CD4-positive, CD25-positive, alpha-beta regulatory T cell (primary cell): ENCODE data around the gene BCL2L15. TPM values are rescaled to one million over a fixed set of nuclear protein-coding genes. Genes with fewer than 3 reads are reported as not detected.

Source experiments
- ATAC-seq, 2 donors: fragments of 150-1000 bp; cut with Tn5 transposase; one replicate each; pipeline ENCODE4 v1.10.0; 2021; ENCODE audit warnings: low read depth in 2 of 2, moderate number of reproducible peaks in 2 of 2, moderate library complexity in 1 of 2
- DNase-seq, 3 donors: peaks; one replicate each; pipeline versions ENCODE4 v3.0.0 to v3.0.0-alpha.2; 2012 to 2022; ENCODE audit warnings: mixed read lengths in 1 of 3
- H3K27ac ChIP-seq: one replicate; pipeline ENCODE4 v1.7.0; 2013; ENCODE audit warnings: mild to moderate bottlenecking, low read length; ENCODE audit not compliant: insufficient read depth, poor library complexity, severe bottlenecking
- H3K27me3 ChIP-seq: one replicate; pipeline ENCODE4 v1.7.0; 2013; ENCODE audit warnings: low read length; ENCODE audit not compliant: control insufficient read depth, insufficient read depth
- H3K36me3 ChIP-seq: one replicate; pipeline ENCODE4 v1.7.0; 2013; ENCODE audit warnings: mild to moderate bottlenecking, low read length, moderate library complexity; ENCODE audit not compliant: control insufficient read depth, insufficient read depth
- H3K4me1 ChIP-seq: 2 replicates; pipeline ENCODE4 v1.7.0; 2013; ENCODE audit warnings: mild to moderate bottlenecking, low read length; ENCODE audit not compliant: insufficient read depth, control insufficient read depth, poor library complexity, severe bottlenecking
- H3K4me3 ChIP-seq: one replicate; pipeline ENCODE4 v1.7.0; 2013; ENCODE audit warnings: low read depth, mild to moderate bottlenecking, low read length, moderate library complexity
- H3K9me3 ChIP-seq, 2 experiments: 1 replicate in 1 of 2; 2 replicates in 1 of 2; pipeline ENCODE4 v1.7.0; 2013; ENCODE audit warnings: low read length in 2 of 2, mild to moderate bottlenecking in 1 of 2, moderate library complexity in 1 of 2; ENCODE audit not compliant: control insufficient read depth in 2 of 2
- H3K27ac Mint-ChIP-seq, 3 donors: one replicate each; pipeline ENCODE4 v1.8.0; 2020 to 2022; ENCODE audit warnings: mild to moderate bottlenecking in 3 of 3, mixed read lengths in 3 of 3, moderate library complexity in 2 of 3
- H3K27me3 Mint-ChIP-seq: one replicate; pipeline ENCODE4 v1.8.0; 2022; ENCODE audit warnings: mild to moderate bottlenecking, mixed read lengths
- H3K36me3 Mint-ChIP-seq: one replicate; pipeline ENCODE4 v1.8.0; 2020; ENCODE audit warnings: mixed read lengths
- H3K4me1 Mint-ChIP-seq, 4 donors: one replicate each; pipeline ENCODE4 v1.8.0; 2020 to 2022; ENCODE audit warnings: mixed read lengths in 4 of 4, mild to moderate bottlenecking in 1 of 4
- H3K4me3 Mint-ChIP-seq, 4 donors: one replicate each; pipeline ENCODE4 v1.8.0; 2020 to 2022; ENCODE audit warnings: mild to moderate bottlenecking in 4 of 4, mixed read lengths in 4 of 4, moderate library complexity in 3 of 4
- H3K9me3 Mint-ChIP-seq, 7 donors: one replicate each; pipeline ENCODE4 v1.8.0; 2020 to 2022; ENCODE audit warnings: mixed read lengths in 7 of 7, mild to moderate bottlenecking in 3 of 7, moderate library complexity in 2 of 7
- polyA plus RNA-seq, 4 donors: library from polyadenylated mRNA; unstranded; fragments of 300-500 nt; fragmentation: Illumina TruSeq; gene quantifications; one replicate each; pipeline ENCODE4 v1.2.3, GENCODE V29; 2021
- total RNA-seq: library from RNA; stranded (reverse); gene quantifications from one replicate; pipeline ENCODE4 v1.2.3, GENCODE V29; 2022

Gene BCL2L15
- 2.2 TPM for total RNA-seq
- polyA plus RNA-seq: 1 to 10 TPM in 1 of 4 donors, under 1 TPM in 3; 0.30 to 2.1 (median 0.63) TPM

- Histone ChIP-seq H3K4me3 (peak within 1 kb of the TSS; percentile 15), H3K27ac (no peak within 1 kb of the TSS), H3K9me3 (no peaks in the 10 kb centered on the region), H3K36me3 (no peaks in the 10 kb centered on the region), H3K27me3 (no peaks in the 10 kb centered on the region), H3K4me1 (peaks cover 10% of the 10 kb centered on the region)
- Mint-ChIP-seq H3K27ac (peak within 1 kb of the TSS; percentile 13 to 82 (median 62)), H3K4me1 (peaks cover 23 to 33% (median 24%) of the 10 kb centered on the region in 4 donors), H3K36me3 (peaks cover 22% of the 10 kb centered on the region), H3K27me3 (no peaks in the 10 kb centered on the region), H3K9me3 (no peaks in the 10 kb centered on the region), H3K4me3 (peak within 1 kb of the TSS in 2 of 4 donors; percentile 68 to 79)
- DNase-seq (peak in 1 of 3 donors; percentile 32), ATAC-seq (no peak)
These were observed at the start of gene BCL2L15 for GRCh38 chr1:113887402-113888175. Gene BCL2L15, minus strand, starts transcription at chr1:113887581. Its CDS starts 206 bp downstream, at chr1:113887375.

- Mint-ChIP-seq H3K27ac (peak overlapping the region; percentile 47 to 89 (median 65)), H3K4me1 (peaks cover 52 to 91% (median 71%) of the 10 kb centered on the region in 4 donors), H3K9me3 (peaks cover 0 to 2% (median 0%) of the 10 kb centered on the region in 7 donors), H3K4me3 (peak overlapping the region; percentile 56 to 83 (median 66)), H3K36me3 (peaks cover 30% of the 10 kb centered on the region), H3K27me3 (no peaks in the 10 kb centered on the region)
- peaks cover 80% of the 10 kb centered on the region for H3K4me1 ChIP-seq
- H3K36me3 ChIP-seq: peaks cover 13% of the 10 kb centered on the region
- no peak overlapping the region for H3K27ac ChIP-seq
- ATAC-seq (peak in 1 of 2 donors; percentile 33), DNase-seq (no peak)
- no peaks in the 10 kb centered on the region for H3K27me3 ChIP-seq
- peak overlapping the region; percentile 23 for H3K4me3 ChIP-seq
- no peaks in the 10 kb centered on the region for H3K9me3 ChIP-seq
These were observed 49.8 kb upstream of the BCL2L15 start for GRCh38 chr1:113937146-113937545.

- peaks cover 25% of the 10 kb centered on the region for H3K36me3 Mint-ChIP-seq
- H3K4me1 ChIP-seq: peaks cover 87% of the 10 kb centered on the region
- no peaks in the 10 kb centered on the region for H3K27me3 ChIP-seq
- peak overlapping the region; percentile 12 for H3K4me3 ChIP-seq
- H3K9me3 ChIP-seq: no peaks in the 10 kb centered on the region
- DNase-seq (no peak), ATAC-seq (no peak)
- peaks cover 0 to 2% (median 0%) of the 10 kb centered on the region in 7 donors for H3K9me3 Mint-ChIP-seq
- H3K27ac Mint-ChIP-seq: peak overlapping the region in 2 of 3 donors; percentile 30 to 77
- peaks cover 7% of the 10 kb centered on the region for H3K36me3 ChIP-seq
- peaks cover 63 to 95% (median 74%) of the 10 kb centered on the region in 4 donors for H3K4me1 Mint-ChIP-seq
- H3K4me3 Mint-ChIP-seq: peak overlapping the region in 3 of 4 donors; percentile 30 to 59 (median 41)
- no peaks in the 10 kb centered on the region for H3K27me3 Mint-ChIP-seq
- H3K27ac ChIP-seq: no peak overlapping the region
These were observed 48.6 kb upstream of the BCL2L15 start for GRCh38 chr1:113935970-113936369.

DNA sequence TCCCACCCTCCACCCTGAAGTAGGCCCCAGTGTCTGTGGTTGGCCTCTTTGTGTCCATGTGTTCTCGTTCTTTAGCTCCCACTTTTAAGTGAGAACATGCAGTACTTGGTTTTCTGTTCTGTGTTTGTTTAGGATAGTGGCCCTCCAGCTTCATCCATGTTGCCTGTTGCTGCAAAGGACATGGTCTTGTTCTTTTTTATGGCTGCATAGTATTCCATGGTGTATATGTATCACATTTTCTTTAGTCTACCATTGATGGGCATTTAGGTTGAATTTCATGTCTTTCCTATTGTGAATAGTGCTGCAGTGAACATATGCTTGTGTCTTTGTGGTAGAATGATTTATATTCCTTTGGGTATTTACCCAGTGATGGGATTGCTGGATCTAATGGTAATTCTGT, 47.8 kb upstream of the BCL2L15 start:
- Histone ChIP-seq H3K9me3 (no peaks in the 10 kb centered on the region), H3K27ac (no peak overlapping the region), H3K36me3 (no peaks in the 10 kb centered on the region), H3K4me3 (peak overlapping the region; percentile 12), H3K27me3 (no peaks in the 10 kb centered on the region), H3K4me1 (peaks cover 86% of the 10 kb centered on the region)
- ATAC-seq: no peak
- no peak for DNase-seq
- peaks cover 59 to 95% (median 73%) of the 10 kb centered on the region in 4 donors for H3K4me1 Mint-ChIP-seq
- peaks cover 0 to 2% (median 0%) of the 10 kb centered on the region in 7 donors for H3K9me3 Mint-ChIP-seq
- H3K36me3 Mint-ChIP-seq: peaks cover 17% of the 10 kb centered on the region
- H3K27me3 Mint-ChIP-seq: no peaks in the 10 kb centered on the region
- peak overlapping the region in 3 of 4 donors; percentile 20 to 59 (median 30) for H3K4me3 Mint-ChIP-seq
- peak overlapping the region in 1 of 3 donors; percentile 30 for H3K27ac Mint-ChIP-seq

- no peaks in the 10 kb centered on the region for H3K9me3 ChIP-seq
- peak overlapping the region; percentile 95 for H3K4me3 ChIP-seq
- H3K9me3 Mint-ChIP-seq: peaks cover 0 to 2% (median 0%) of the 10 kb centered on the region in 7 donors
- H3K4me1 Mint-ChIP-seq: peaks cover 54 to 91% (median 69%) of the 10 kb centered on the region in 4 donors
- no peaks in the 10 kb centered on the region for H3K27me3 Mint-ChIP-seq
- no peaks in the 10 kb centered on the region for H3K36me3 ChIP-seq
- H3K4me3 Mint-ChIP-seq: peak overlapping the region; percentile 49 to 98 (median 92)
- H3K27me3 ChIP-seq: no peaks in the 10 kb centered on the region
- H3K36me3 Mint-ChIP-seq: peaks cover 17% of the 10 kb centered on the region
- ATAC-seq: no peak
- peaks cover 80% of the 10 kb centered on the region for H3K4me1 ChIP-seq
- no peak for DNase-seq
- H3K27ac Mint-ChIP-seq: peak overlapping the region; percentile 5 to 99 (median 84)
- H3K27ac ChIP-seq: peak overlapping the region; percentile 52
These were observed 47.2 kb upstream of the BCL2L15 start for GRCh38 chr1:113934511-113935055.

- H3K9me3 ChIP-seq: no peaks in the 10 kb centered on the region
- H3K27me3 ChIP-seq: no peaks in the 10 kb centered on the region
- Mint-ChIP-seq H3K27me3 (no peaks in the 10 kb centered on the region), H3K4me1 (peaks cover 49 to 86% (median 65%) of the 10 kb centered on the region in 4 donors), H3K4me3 (peak overlapping the region; percentile 49 to 98 (median 92)), H3K36me3 (peaks cover 17% of the 10 kb centered on the region), H3K27ac (peak overlapping the region; percentile 84 to 99 (median 97)), H3K9me3 (peaks cover 0 to 2% (median 0%) of the 10 kb centered on the region in 7 donors)
- ATAC-seq (no peak), DNase-seq (no peak)
- H3K4me1 ChIP-seq: peaks cover 75% of the 10 kb centered on the region
- peak overlapping the region; percentile 95 for H3K4me3 ChIP-seq
- no peaks in the 10 kb centered on the region for H3K36me3 ChIP-seq
- H3K27ac ChIP-seq: no peak overlapping the region
These were observed 46.6 kb upstream of the BCL2L15 start for GRCh38 chr1:113934006-113934405.

GRCh38 chr1:113931451-113931851, 44.1 kb upstream of the BCL2L15 start:
- Mint-ChIP-seq H3K4me3 (peak overlapping the region; percentile 96 to 99 (median 98)), H3K27ac (peak overlapping the region; percentile 94 to 99 (median 98)), H3K4me1 (peaks cover 51 to 74% (median 63%) of the 10 kb centered on the region in 4 donors), H3K27me3 (no peaks in the 10 kb centered on the region), H3K36me3 (peaks cover 17% of the 10 kb centered on the region), H3K9me3 (peaks cover 0 to 2% (median 0%) of the 10 kb centered on the region in 7 donors)
- DNase-seq: peak in 2 of 3 donors; percentile 52 to 58
- no peaks in the 10 kb centered on the region for H3K9me3 ChIP-seq
- H3K27ac ChIP-seq: peak overlapping the region; percentile 98
- no peaks in the 10 kb centered on the region for H3K36me3 ChIP-seq
- no peak for ATAC-seq
- H3K4me3 ChIP-seq: peak overlapping the region; percentile 95
- H3K4me1 ChIP-seq: peaks cover 60% of the 10 kb centered on the region
- no peaks in the 10 kb centered on the region for H3K27me3 ChIP-seq
